K562 (cell line): ENCODE results near the gene CFL1. TPM values are rescaled to one million over a fixed set of nuclear protein-coding genes. Genes with fewer than 3 reads are reported as not detected.
A peak's percentile ranks its signal among the peaks of the same experiment; 100 is the strongest.

Source experiments
- GATAD2B ChIP-seq: fragments of 450-650 bp; IDR thresholded peaks from 2 replicates; pipeline ENCODE4 v1.6.1; 2017; ENCODE audit warnings: mild to moderate bottlenecking, borderline replicate concordance
- HDAC2 ChIP-seq: fragments of 450-650 bp; IDR thresholded peaks from 2 replicates; pipeline ENCODE4 v1.6.1; 2016; ENCODE audit warnings: mild to moderate bottlenecking
- HMG20B ChIP-seq: fragments of 250-450 bp; sonication (Bioruptor Pico); IDR thresholded peaks from 2 replicates; pipeline ENCODE4 v1.5.0; 2021; ENCODE audit warnings: mild to moderate bottlenecking
- HNRNPL ChIP-seq: fragments of 200-400 bp; formaldehyde crosslinking; IDR thresholded peaks from 2 replicates; pipeline ENCODE4 v1.6.1; 2017; ENCODE audit warnings: low read depth, mild to moderate bottlenecking, low read length
- JUNB ChIP-seq: fragments of 450-650 bp; formaldehyde crosslinking; conservative IDR thresholded peaks from 2 replicates; pipeline ENCODE4 v1.4.0; 2020; ENCODE audit warnings: mild to moderate bottlenecking
- MTA3 ChIP-seq: fragments of 450-650 bp; formaldehyde crosslinking; IDR thresholded peaks from 2 replicates; pipeline ENCODE4 v1.6.1; 2017; ENCODE audit warnings: mild to moderate bottlenecking, borderline replicate concordance
- POLR3G ChIP-seq: IDR thresholded peaks from 2 replicates; pipeline ENCODE4 v1.6.1; 2011; ENCODE audit not compliant: insufficient read length, insufficient replicate concordance; ENCODE audit errors: extremely low read depth
- RBBP5 ChIP-seq: fragments of 200-600 bp; sonication (generic); IDR thresholded peaks from 2 replicates; pipeline ENCODE4 v1.6.1; 2012; ENCODE audit warnings: borderline replicate concordance, mild to moderate bottlenecking, low read length, control low read depth, inconsistent platforms; ENCODE audit not compliant: insufficient read depth, poor library complexity, severe bottlenecking
- RNF2 ChIP-seq: sonication (generic); IDR thresholded peaks from 2 replicates; pipeline ENCODE4 v1.6.1; 2016
- SIN3A ChIP-seq, 2 experiments: fragments of 150-350 bp in 1 of 2; IDR thresholded peaks; 2 replicates each; pipeline ENCODE4 v1.6.1; 2011 to 2016; ENCODE audit warnings: borderline replicate concordance in 2 of 2, low read depth in 2 of 2, low read length in 2 of 2, mild to moderate bottlenecking in 2 of 2, moderate library complexity in 2 of 2; ENCODE audit not compliant: control insufficient read depth in 1 of 2
- SIN3B ChIP-seq: fragments of 450-650 bp; IDR thresholded peaks from 2 replicates; pipeline ENCODE4 v1.6.1; 2017; ENCODE audit warnings: low read depth, mild to moderate bottlenecking, moderate library complexity
- SP1 ChIP-seq: sonication (generic); formaldehyde crosslinking; IDR thresholded peaks from 2 replicates; pipeline ENCODE4 v1.8.1; 2022; ENCODE audit warnings: mild to moderate bottlenecking, missing genetic modification reagents
- SUPT5H ChIP-seq: fragments of 450-650 bp; IDR thresholded peaks from 2 replicates; pipeline ENCODE4 v1.6.1; 2016
- ZNF232 ChIP-seq: sonication (generic); formaldehyde crosslinking; IDR thresholded peaks from 2 replicates; pipeline ENCODE4 v1.8.0; 2022; ENCODE audit warnings: mild to moderate bottlenecking, missing genetic modification reagents
- polyA plus RNA-seq, 8 experiments: library from polyadenylated mRNA; depleted of rRNA in 4 of 8; stranded (reverse) in 5 of 8; unstranded in 3 of 8; fragments of >200 nt; fragmentation: Nextera tagmentation in 2 of 8; fragmentation: Illumina TruSeq in 1 of 8; extraction: Ambion mirVana in 2 of 8; extraction: Trizol in 1 of 8; gene quantifications; 2 replicates each; pipeline versions ENCODE4 v1.2.1 to v1.2.3, GENCODE V29; 2011 to 2014; ENCODE audit warnings: inconsistent platforms in 1 of 8, missing spikeins in 1 of 8
- total RNA-seq, 7 experiments: library from RNA; depleted of rRNA in 6 of 7; stranded (reverse); fragments of >200 nt in 6 of 7; fragmentation: Illumina TruSeq in 2 of 7; extraction: Trizol in 2 of 7; gene quantifications; 2 replicates each; pipeline versions ENCODE4 v1.2.1 to v1.2.3, GENCODE V29; 2011 to 2021; ENCODE audit warnings: low replicate concordance in 1 of 7
- TF ChIP-seq, protein P1 (sequence below): IDR thresholded peaks from 2 replicates; pipeline ENCODE4 v1.6.1; 2011; ENCODE audit not compliant: insufficient read length; ENCODE audit errors: extremely low read depth
- TF ChIP-seq, protein P2 (sequence below): fragments of 450-650 bp; IDR thresholded peaks from one replicate; pipeline ENCODE4 v1.6.1; 2018; ENCODE audit warnings: mild to moderate bottlenecking, moderate library complexity; ENCODE audit not compliant: partially characterized antibody
- TF ChIP-seq, protein P3 (sequence below), 2 experiments: fragments of 450-650 bp in 1 of 2; IDR thresholded peaks; 2 replicates each; pipeline ENCODE4 v1.6.1; 2011 to 2017; ENCODE audit warnings: low read depth in 2 of 2, antibody characterized with exemption in 1 of 2, borderline replicate concordance in 1 of 2, low read length in 1 of 2, mild to moderate bottlenecking in 1 of 2, mixed read lengths in 1 of 2; ENCODE audit not compliant: control insufficient read depth in 1 of 2
- TF ChIP-seq, protein P4 (sequence below): sonication (generic); formaldehyde crosslinking; IDR thresholded peaks from 2 replicates; pipeline ENCODE4 v1.9.0; 2022; ENCODE audit warnings: mild to moderate bottlenecking, missing genetic modification reagents
- TF ChIP-seq, protein P5 (sequence below): fragments of 450-650 bp; IDR thresholded peaks from 2 replicates; pipeline ENCODE4 v1.6.1; 2016; ENCODE audit warnings: borderline replicate concordance

The CFL1 gene
- total and polyA plus RNA-seq, 9 of the 15 experiments (the other 6 are each of a cell fraction or from before 2014, with no cell fraction given), result 105 to 1,101 (median 859) TPM

DNA sequence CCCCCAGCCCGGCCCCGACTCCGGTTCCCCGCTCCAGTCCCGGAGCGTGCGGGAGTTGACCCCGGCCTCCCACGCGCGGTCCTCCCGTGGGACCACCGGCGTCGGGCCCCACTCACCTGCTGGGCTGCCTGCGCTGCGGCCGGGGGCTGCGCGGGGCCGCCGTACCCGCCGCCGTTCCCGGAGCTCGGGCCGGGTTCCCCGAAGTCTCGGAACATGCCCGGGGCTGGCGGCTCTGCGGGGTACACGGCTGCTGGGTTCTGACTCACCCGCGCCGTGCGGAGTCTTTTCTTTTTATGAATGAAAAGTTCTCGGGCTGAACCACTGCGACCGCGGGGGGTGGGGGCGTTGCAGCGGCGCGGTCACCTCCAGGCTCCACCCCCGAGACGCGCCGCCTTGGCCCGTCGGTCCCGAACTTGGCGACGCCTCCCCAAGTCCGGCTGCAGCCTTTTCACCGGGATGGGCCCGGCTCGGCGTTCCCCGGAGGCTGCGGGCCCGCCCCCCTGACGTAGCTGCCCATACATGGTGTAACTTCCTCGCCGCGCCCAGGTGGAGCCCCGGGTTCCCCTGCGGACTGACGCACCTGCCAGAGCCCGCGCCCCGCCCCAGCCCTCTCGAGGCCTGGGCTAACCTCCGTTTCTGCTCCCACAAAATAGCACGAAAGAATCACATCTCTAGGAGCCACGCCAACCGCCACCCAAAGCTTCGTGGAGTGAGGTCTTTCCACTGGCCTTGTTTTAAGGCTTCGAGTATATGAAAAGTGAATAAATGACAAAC lies 42.3 kb upstream of the CFL1 start, which contains the start of gene FOSL1 (continued):
- TF ChIP-seq SIN3B (peak; percentile 28; the same call in 1 of the 2 replicates), SIN3A (IDR thresholded peaks at IDR 0.05; ENCODE audit: borderline replicate concordance in 2 of 2, control insufficient read depth in 1 of 2, low read depth in 2 of 2, low read length in 2 of 2) (peak in 1 of 2 experiments; percentile 57; a peak in 1 of 4 replicates), RBBP5 (peak; percentile 18), SUPT5H (peak; percentile 91), HDAC2 (peak; percentile 37; the same call in 1 of the 2 replicates), JUNB (CRISPR knock-in tag) (peak; percentile 65), HNRNPL (peak; percentile 86; the same call in 1 of the 2 replicates), MTA3 (peak; percentile 87; the same call in 1 of the 2 replicates), POLR3G (no peak), SP1 (CRISPR knock-in tag) (peak; percentile 89), ZNF232 (0 out of 2 replicates have a peak, but pooled peaks have one; percentile 14), HMG20B (no peak), GATAD2B (peak; percentile 74), RNF2 (0 out of 2 replicates have a peak, but pooled peaks have one; percentile 20)
- TF ChIP-seq, protein P1, sequence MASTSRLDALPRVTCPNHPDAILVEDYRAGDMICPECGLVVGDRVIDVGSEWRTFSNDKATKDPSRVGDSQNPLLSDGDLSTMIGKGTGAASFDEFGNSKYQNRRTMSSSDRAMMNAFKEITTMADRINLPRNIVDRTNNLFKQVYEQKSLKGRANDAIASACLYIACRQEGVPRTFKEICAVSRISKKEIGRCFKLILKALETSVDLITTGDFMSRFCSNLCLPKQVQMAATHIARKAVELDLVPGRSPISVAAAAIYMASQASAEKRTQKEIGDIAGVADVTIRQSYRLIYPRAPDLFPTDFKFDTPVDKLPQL, result peak; percentile 15
- TF ChIP-seq, protein P2, sequence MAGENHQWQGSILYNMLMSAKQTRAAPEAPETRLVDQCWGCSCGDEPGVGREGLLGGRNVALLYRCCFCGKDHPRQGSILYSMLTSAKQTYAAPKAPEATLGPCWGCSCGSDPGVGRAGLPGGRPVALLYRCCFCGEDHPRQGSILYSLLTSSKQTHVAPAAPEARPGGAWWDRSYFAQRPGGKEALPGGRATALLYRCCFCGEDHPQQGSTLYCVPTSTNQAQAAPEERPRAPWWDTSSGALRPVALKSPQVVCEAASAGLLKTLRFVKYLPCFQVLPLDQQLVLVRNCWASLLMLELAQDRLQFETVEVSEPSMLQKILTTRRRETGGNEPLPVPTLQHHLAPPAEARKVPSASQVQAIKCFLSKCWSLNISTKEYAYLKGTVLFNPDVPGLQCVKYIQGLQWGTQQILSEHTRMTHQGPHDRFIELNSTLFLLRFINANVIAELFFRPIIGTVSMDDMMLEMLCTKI, result no peak
- TF ChIP-seq, protein P3, sequence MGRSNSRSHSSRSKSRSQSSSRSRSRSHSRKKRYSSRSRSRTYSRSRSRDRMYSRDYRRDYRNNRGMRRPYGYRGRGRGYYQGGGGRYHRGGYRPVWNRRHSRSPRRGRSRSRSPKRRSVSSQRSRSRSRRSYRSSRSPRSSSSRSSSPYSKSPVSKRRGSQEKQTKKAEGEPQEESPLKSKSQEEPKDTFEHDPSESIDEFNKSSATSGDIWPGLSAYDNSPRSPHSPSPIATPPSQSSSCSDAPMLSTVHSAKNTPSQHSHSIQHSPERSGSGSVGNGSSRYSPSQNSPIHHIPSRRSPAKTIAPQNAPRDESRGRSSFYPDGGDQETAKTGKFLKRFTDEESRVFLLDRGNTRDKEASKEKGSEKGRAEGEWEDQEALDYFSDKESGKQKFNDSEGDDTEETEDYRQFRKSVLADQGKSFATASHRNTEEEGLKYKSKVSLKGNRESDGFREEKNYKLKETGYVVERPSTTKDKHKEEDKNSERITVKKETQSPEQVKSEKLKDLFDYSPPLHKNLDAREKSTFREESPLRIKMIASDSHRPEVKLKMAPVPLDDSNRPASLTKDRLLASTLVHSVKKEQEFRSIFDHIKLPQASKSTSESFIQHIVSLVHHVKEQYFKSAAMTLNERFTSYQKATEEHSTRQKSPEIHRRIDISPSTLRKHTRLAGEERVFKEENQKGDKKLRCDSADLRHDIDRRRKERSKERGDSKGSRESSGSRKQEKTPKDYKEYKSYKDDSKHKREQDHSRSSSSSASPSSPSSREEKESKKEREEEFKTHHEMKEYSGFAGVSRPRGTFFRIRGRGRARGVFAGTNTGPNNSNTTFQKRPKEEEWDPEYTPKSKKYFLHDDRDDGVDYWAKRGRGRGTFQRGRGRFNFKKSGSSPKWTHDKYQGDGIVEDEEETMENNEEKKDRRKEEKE (IDR thresholded peaks at IDR 0.05; ENCODE audit: borderline replicate concordance in 1 of 2, control insufficient read depth in 1 of 2, low read depth in 2 of 2, low read length in 1 of 2), result peak in 1 of 2 experiments; percentile 61; a peak in 1 of 4 replicates
- TF ChIP-seq, protein P4, sequence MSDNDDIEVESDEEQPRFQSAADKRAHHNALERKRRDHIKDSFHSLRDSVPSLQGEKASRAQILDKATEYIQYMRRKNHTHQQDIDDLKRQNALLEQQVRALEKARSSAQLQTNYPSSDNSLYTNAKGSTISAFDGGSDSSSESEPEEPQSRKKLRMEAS, result peak; percentile 45
- TF ChIP-seq, protein P5, sequence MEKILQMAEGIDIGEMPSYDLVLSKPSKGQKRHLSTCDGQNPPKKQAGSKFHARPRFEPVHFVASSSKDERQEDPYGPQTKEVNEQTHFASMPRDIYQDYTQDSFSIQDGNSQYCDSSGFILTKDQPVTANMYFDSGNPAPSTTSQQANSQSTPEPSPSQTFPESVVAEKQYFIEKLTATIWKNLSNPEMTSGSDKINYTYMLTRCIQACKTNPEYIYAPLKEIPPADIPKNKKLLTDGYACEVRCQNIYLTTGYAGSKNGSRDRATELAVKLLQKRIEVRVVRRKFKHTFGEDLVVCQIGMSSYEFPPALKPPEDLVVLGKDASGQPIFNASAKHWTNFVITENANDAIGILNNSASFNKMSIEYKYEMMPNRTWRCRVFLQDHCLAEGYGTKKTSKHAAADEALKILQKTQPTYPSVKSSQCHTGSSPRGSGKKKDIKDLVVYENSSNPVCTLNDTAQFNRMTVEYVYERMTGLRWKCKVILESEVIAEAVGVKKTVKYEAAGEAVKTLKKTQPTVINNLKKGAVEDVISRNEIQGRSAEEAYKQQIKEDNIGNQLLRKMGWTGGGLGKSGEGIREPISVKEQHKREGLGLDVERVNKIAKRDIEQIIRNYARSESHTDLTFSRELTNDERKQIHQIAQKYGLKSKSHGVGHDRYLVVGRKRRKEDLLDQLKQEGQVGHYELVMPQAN, result peak; percentile 62; the same call in 1 of the 2 replicates
